Measurements from ENCODE around the gene GDF2.

GDF2 gene

GRCh38 chr10:47337310-47337709 lies 15.1 kb downstream of the GDF2 start:
- intact Hi-C loops (cut with DNase I; ENCODE audit: low total_unique reads) = no loop called here
- no peak for TF ChIP-seq CTCF (IDR thresholded peaks at IDR 0.05)
- peaks cover 0 to 10% (median 3%) of the 10 kb centered on the region in 4 donors for H3K4me1 ChIP-seq
- DNase-seq = peak in 1 of 2 donors; percentile 3
- no peak overlapping the region for H3K27ac ChIP-seq
- H3K36me3 ChIP-seq = no peaks in the 10 kb centered on the region
- H3K9me3 ChIP-seq = no peaks in the 10 kb centered on the region
- H3K4me3 ChIP-seq = no peak overlapping the region
- H3K27me3 ChIP-seq = no peaks in the 10 kb centered on the region

DNA sequence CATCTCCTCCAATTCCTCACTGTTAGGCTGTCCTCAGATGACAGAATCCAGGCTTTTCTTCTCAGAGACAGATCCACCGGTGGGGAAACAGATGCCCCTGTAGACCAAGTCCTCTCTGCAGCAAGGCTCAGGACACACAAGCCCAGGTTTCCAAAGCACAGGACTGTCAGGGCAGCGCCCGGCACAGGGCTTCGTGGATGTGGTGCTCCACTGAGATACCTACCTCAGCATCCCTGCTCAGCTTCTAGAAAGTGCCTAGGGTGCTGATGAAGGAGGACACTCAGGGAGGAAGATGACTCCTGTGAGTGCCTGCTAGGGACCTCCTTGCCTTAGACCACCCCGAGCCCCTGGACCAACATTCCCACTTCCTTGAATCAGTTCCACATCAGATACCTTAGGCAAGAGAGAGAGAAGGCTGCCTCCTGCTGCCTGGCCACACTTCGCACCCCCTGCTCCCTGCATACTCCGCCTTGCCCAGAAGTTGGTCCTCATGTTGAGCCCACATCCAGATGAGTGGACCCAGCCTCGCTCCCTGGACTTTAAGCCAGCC lies 17.0 kb downstream of the GDF2 start:
- no peak overlapping the region for H3K4me3 ChIP-seq
- no peaks in the 10 kb centered on the region for H3K36me3 ChIP-seq
- H3K27ac ChIP-seq = no peak overlapping the region
- intact Hi-C loops (cut with DNase I; ENCODE audit: low total_unique reads) = no loop called here
- peak in 1 of 2 donors; percentile 34 for DNase-seq
- no peaks in the 10 kb centered on the region for H3K27me3 ChIP-seq
- H3K4me1 ChIP-seq = peaks cover 0 to 10% (median 3%) of the 10 kb centered on the region in 4 donors
- no peaks in the 10 kb centered on the region for H3K9me3 ChIP-seq
- TF ChIP-seq CTCF (IDR thresholded peaks at IDR 0.05) = no peak

DNA sequence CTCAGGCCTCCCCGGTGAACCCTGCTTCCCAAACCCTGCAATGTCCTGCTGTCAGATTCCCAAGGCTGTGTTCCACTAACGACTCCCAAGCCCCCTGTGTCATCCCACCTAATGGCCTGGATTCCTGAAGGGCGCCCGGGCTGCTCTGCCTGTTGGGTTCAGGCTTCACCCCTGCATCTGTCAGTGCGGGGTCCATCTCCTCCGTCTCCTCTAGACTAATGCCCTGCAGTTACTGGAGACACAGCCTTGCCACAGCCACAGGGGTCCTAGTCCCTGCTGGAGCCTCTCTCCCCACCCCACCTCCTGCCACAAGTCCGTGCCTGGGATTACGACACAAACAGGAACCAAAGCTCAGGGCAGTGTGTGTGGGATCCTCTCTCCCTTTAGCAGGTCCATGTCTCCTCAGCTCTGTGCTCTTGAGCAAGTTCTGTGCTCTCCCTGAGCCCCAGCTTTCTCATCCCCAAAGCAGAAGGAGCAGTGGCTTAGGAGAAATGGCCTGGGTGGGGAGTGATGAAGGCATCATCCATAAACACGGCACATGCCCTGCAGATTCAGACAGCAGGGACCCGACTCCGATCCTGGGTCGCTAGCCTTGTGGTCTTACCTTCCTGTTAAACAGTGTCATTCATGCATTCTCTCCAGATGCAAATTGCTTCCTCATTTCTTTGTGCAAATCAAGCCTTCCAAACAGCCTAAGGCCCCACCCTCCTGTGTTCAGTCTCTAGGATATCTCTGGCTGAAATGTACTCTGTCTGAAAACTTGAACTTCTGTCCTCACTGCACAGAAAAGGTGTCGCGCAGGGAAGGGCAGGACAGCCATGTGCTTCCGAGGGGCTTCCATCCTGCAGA lies 17.7 kb downstream of the GDF2 start:
- Histone ChIP-seq H3K4me3 (no peak overlapping the region), H3K9me3 (no peaks in the 10 kb centered on the region), H3K36me3 (no peaks in the 10 kb centered on the region), H3K4me1 (peaks cover 0 to 10% (median 3%) of the 10 kb centered on the region in 4 donors), H3K27me3 (no peaks in the 10 kb centered on the region), H3K27ac (no peak overlapping the region)
- TF ChIP-seq CTCF (IDR thresholded peaks at IDR 0.05) = no peak
- peak in 1 of 2 donors; percentile 57 for DNase-seq
- intact Hi-C loops (cut with DNase I; ENCODE audit: low total_unique reads) = no loop called here

DNA sequence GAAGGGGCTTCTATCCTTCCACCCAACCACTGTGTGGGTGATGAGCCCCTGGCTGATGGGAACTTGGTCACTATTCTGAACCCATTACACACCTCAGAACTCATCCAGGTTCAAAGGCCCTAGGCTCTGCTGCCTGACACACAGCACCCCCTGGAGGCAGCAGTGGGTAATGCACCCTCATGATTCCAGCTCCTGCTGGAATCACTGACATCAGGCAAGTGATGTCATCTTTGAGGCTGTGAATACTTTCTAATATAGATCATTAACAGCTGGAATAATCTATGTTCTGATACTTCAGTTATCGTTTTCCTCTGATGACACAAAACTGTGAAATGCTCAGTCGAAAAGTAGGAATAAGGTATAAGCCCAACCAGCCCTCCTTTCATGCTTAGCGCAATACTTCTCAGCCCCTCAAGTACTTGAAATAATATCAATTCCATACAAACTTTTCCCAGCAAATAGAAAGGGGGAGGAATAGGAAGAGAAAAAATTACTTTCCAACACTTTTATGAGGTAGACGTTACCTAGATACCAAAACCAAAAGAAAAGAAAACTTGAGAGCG lies 18.4 kb downstream of the GDF2 start:
- no peaks in the 10 kb centered on the region for H3K9me3 ChIP-seq

More for the DNA sequence above, 18.4 kb downstream of the GDF2 start:
- peak; percentile 74 to 91 for TF ChIP-seq CTCF (IDR thresholded peaks at IDR 0.05)
- Histone ChIP-seq H3K4me1 (peaks cover 0 to 10% (median 3%) of the 10 kb centered on the region in 4 donors), H3K27ac (no peak overlapping the region), H3K4me3 (no peak overlapping the region), H3K27me3 (no peaks in the 10 kb centered on the region), H3K36me3 (no peaks in the 10 kb centered on the region)
- intact Hi-C loops (cut with DNase I; ENCODE audit: low total_unique reads) = no loop called here
- peak in 1 of 2 donors; percentile 73 for DNase-seq
